Rectal smooth muscle tissue (tissue), 1 donor: ENCODE results near the gene EBF3.

ENCODE experiments used
- H3K27ac ChIP-seq: one replicate; pipeline ENCODE4 v1.7.0; 2013; ENCODE audit warnings: low read depth, low read length, inconsistent platforms
- H3K27me3 ChIP-seq: one replicate; pipeline ENCODE4 v1.7.0; 2013; ENCODE audit warnings: low read length; ENCODE audit not compliant: control insufficient read depth, insufficient read depth
- H3K36me3 ChIP-seq: one replicate; pipeline ENCODE4 v1.7.0; 2013; ENCODE audit warnings: low read length; ENCODE audit not compliant: control insufficient read depth, insufficient read depth
- H3K4me1 ChIP-seq: one replicate; pipeline ENCODE4 v1.7.0; 2013; ENCODE audit warnings: low read length; ENCODE audit not compliant: control insufficient read depth, insufficient read depth
- H3K4me3 ChIP-seq: one replicate; pipeline ENCODE4 v1.7.0; 2013; ENCODE audit warnings: low read length
- H3K9ac ChIP-seq: one replicate; pipeline ENCODE4 v1.7.0; 2013; ENCODE audit warnings: low read length

Gene EBF3

DNA sequence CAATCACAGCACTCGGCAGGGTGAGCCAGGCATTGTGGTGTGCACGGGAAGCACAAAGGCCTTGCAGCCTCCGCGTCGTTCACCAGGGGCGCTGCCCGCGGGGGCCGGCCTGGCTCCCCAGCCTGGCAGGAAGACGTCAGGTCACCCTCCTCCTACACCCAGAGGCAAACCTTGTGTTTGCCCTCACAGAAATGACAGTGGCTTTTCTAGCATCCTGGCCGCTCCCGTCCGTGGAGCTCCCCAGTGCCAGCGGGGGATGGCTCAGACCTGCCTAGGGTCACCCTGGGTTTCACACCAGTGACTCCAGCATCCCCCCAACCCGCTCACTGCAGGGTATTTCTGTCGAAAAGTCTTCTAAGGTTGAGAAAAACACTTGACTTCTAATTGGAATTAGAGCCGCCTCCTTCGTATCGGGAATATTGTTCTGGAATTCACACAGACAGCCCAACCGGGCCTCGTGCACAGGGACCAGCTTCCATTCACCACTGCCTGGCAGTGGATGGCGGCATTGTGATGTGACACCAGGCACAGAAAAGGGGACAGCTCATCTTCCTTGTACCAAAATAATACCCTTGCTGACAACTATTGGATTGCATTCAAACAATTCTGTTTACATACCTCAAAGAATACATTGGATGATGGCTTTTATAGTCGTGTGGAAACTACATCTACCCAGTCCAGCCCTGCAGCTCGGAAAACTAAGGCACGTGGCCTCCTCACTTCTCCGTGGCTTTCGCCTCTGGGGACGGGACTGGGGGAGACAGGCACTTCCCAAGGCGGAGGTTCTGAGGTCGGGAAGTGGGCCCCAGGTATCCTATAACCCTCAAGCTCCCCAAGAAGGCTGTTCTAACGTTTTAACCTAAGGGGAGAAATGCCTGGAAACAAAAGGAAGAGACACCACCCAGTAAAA, 109.0 kb downstream of the EBF3 start:
- Histone ChIP-seq H3K27ac (no peak overlapping the region), H3K27me3 (peaks cover 2% of the 10 kb centered on the region), H3K36me3 (no peaks in the 10 kb centered on the region)

DNA sequence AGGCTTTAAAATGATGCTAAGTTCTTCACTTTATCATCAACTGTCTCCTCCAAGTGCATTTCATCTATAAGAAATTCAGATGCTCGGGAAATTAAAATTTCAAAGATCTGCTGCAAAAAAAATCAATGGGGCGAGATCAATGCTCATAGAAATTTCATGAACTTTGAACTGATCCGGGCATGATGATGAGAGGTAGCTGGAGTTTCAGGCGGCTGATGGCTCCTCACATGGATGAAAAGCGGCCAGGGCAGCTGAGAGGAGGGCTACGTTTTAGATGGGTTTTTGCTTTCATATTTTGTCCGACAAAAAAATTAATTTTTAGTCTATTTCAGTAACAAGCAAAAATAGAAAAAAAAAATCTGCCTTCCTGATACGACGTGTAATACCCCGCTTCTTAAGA, 109.9 kb downstream of the EBF3 start:
- Histone ChIP-seq H3K27ac (no peak overlapping the region), H3K9ac (no peak overlapping the region), H3K4me3 (no peak overlapping the region), H3K4me1 (no peaks in the 10 kb centered on the region), H3K27me3 (peaks cover 2% of the 10 kb centered on the region), H3K36me3 (no peaks in the 10 kb centered on the region)

More for the DNA sequence above, 109.0 kb downstream of the EBF3 start:
- no peak overlapping the region for H3K4me3 ChIP-seq
- H3K9ac ChIP-seq = no peak overlapping the region
- H3K4me1 ChIP-seq = no peaks in the 10 kb centered on the region

DNA sequence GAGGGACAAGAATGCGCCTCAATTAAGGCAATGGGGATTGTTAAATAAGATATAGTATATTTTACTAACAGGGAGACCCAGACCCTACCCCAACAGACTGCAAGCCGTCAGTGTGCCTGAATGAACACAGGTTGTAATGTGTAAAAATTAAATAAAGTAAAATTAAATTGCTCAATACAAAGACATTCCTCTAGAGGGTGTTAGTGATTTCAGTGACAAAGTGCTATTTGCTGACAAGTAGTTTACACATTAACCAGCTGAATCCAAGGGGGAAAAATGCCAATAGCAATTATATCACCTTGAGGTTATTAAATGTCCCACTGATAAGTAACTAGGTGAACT, 110.5 kb downstream of the EBF3 start:
- Histone ChIP-seq H3K36me3 (no peaks in the 10 kb centered on the region), H3K4me1 (no peaks in the 10 kb centered on the region), H3K4me3 (no peak overlapping the region), H3K9ac (no peak overlapping the region), H3K27ac (no peak overlapping the region), H3K27me3 (peaks cover 2% of the 10 kb centered on the region)

DNA sequence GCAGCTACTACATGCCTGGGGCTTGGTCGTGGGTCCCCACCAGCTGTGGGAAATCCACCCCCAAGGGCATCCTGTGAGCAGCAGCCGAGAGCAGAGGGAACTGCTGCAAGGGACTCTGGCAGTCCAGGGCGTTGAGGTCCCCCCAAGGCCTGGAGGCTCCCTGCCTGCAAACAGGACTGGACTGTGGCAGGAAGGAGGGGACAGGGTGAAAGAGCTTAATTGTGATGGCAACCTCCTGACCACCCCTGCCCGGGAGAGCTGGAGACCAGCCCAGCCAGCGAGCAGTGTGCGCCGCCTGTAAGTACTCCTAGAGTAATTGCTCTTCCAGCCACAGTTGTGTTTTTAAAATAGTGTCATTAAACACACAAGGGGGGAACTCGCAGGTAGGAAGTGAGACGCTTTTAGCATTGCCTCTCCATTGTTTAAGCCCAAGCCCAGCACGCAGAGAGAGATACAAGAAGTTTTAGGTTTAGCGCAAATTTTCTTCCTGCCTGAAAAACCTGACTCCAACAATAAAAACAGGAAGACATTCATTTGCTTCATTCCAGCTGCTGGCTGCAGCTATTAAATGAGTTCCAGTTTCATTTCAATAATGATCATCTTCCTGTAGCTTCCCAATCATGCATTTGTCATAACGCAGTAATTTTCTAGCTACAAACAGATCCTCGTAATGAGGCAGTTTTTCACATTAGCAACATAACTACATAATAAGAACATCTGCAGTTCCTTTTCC, 111.1 kb downstream of the EBF3 start:
- Histone ChIP-seq H3K4me1 (no peaks in the 10 kb centered on the region), H3K4me3 (no peak overlapping the region), H3K36me3 (no peaks in the 10 kb centered on the region), H3K27me3 (peaks cover 2% of the 10 kb centered on the region), H3K9ac (no peak overlapping the region), H3K27ac (no peak overlapping the region)

DNA sequence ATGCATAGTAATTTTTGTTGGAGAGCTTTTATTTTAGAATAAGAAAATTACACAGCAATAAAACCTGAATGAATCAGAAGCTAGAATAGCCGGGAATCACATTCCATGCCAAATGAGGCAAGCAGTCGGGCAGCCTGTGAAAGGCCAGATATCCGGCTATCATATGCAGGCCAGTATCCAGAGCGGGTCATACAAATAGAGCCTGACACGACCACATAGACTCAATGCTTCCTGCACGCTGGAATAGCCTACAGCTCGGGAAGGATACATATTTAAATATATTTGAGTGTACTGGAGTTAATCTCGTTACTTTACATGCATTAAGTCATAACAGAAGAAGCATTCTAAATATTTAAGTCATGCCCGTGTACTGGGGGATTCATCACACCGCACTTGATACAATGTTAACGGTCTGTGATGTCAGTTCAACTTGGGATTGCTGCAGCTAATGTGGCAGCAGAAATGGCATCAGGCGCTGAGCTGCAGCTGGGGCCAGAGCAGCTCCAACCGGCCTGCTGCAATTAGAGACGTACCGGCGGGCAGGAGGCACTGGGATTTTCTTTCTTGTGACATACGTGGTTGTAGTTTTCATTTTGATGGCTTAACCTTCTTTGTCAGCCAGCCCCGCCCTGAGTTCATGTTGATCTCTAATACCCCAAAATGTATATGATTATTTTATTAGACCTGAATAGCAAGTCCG, 112.0 kb downstream of the EBF3 start:
- Histone ChIP-seq H3K4me3 (no peak overlapping the region), H3K9ac (no peak overlapping the region), H3K36me3 (no peaks in the 10 kb centered on the region), H3K4me1 (no peaks in the 10 kb centered on the region), H3K27me3 (peaks cover 2% of the 10 kb centered on the region), H3K27ac (no peak overlapping the region)

DNA sequence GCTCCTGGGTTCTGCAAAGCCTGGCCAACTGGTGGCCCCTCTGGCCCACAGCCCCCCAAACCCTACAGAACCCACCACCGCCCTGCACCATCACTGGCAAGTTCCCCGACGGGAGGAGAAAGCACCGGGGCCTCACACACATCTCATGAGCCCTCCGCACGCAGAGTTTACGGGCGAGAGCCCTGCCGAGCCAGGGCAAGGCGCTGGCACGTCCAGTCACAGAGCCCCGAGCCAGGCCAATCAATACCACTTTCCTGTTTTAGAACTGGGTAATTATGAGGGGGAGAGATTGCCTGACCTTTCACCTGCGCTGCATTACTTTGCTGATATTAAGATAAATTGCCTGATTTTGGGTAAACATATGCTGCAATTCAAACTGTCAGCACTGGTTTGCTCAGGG, 113.3 kb downstream of the EBF3 start:
- Histone ChIP-seq H3K4me3 (no peak overlapping the region), H3K9ac (no peak overlapping the region), H3K4me1 (no peaks in the 10 kb centered on the region), H3K27ac (no peak overlapping the region), H3K27me3 (no peaks in the 10 kb centered on the region), H3K36me3 (no peaks in the 10 kb centered on the region)

DNA sequence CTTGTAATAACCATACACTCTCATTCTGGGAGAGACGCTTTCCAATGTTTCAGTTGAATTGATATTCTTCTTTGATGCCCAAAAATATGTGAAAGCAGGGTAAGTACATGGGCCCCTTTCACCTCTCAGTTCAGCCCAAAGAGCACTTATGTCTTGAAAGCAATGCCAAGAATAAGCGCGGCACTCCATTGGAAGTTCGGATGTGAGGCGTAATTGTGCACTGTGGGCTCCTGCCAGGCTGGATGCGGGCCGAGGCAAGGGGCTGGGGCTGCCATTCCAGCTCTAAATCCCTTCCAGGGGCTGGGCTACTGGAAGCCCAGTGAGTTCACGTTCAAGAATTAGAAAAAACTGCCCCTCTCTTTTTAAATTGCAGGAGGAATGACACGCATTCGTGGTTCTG, 113.8 kb downstream of the EBF3 start:
- Histone ChIP-seq H3K9ac (no peak overlapping the region), H3K4me1 (no peaks in the 10 kb centered on the region), H3K4me3 (no peak overlapping the region), H3K27ac (no peak overlapping the region), H3K27me3 (no peaks in the 10 kb centered on the region), H3K36me3 (no peaks in the 10 kb centered on the region)

DNA sequence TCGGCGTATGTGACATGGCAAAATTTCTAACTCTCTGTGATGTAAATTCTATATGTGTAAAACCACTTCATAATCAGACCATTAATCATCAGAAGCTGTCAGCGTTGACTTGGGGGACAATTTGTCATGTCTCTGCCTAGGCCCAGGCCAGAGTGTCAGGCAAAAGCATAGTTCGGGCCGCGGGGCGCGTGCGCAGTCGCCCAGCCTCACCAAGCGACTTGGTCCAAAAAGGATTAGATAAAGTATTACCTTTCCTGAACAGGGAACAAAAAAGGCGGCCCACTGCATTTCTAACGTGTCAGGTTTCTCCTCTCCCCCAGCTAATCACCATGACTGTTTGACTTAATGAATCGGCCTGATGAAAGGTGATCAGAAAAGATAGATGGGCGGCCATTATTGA, 114.2 kb downstream of the EBF3 start:
- Histone ChIP-seq H3K36me3 (no peaks in the 10 kb centered on the region), H3K9ac (no peak overlapping the region), H3K4me1 (no peaks in the 10 kb centered on the region), H3K27ac (no peak overlapping the region), H3K27me3 (no peaks in the 10 kb centered on the region), H3K4me3 (no peak overlapping the region)

DNA sequence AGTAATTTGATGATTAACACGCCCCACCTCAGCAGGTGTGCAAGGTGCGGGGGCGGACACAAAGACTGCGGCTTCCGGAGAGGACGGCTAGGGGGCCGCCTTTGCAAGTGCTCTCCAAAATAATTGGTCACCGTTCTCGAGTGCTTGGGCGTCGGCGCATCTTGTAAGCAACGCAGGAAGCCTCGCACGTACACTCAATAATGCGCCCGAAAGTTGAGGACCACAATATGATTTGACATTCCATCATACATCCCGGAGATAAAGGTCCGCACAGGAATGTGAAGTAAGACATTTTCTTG, 114.7 kb downstream of the EBF3 start:
- H3K9ac ChIP-seq = no peak overlapping the region
- no peak overlapping the region for H3K27ac ChIP-seq
- H3K36me3 ChIP-seq = no peaks in the 10 kb centered on the region
- H3K4me3 ChIP-seq = no peak overlapping the region
- H3K27me3 ChIP-seq = no peaks in the 10 kb centered on the region
- no peaks in the 10 kb centered on the region for H3K4me1 ChIP-seq

DNA sequence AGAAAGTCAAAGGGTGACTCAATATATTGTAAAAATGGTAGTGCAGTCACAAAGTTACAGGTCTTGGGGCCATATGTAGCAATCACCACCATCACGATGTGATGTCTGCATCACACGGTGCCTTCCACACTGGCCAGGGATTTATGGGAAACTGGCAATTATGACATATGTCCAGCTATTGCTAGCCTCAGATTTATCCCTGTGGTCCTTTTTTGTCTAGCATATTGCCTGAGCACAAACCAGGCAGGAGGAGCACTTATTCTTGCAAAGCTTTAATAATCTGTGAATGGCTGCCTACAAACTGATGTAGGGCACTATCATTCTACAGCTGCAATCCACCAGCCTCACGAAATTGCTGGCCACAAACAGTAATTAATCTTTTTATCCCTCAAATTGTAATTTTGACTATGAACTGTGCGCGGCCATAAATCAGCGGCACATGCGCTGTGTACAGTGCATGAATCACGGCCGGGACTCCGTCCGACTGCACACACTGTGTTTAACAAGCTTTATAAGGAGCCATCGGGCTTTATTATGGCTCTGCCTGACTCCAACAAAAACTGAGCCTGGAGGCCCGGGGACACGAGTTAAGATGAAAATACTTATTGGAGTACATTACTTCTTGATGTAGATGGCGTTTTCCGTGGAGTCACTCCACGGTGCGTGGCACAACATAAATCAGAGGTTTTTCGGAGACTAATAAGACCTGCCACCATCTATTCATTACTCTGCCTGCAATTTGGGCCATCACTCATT, 115.2 kb downstream of the EBF3 start:
- Histone ChIP-seq H3K9ac (no peak overlapping the region), H3K27ac (no peak overlapping the region), H3K4me1 (no peaks in the 10 kb centered on the region), H3K36me3 (no peaks in the 10 kb centered on the region), H3K27me3 (no peaks in the 10 kb centered on the region), H3K4me3 (no peak overlapping the region)

DNA sequence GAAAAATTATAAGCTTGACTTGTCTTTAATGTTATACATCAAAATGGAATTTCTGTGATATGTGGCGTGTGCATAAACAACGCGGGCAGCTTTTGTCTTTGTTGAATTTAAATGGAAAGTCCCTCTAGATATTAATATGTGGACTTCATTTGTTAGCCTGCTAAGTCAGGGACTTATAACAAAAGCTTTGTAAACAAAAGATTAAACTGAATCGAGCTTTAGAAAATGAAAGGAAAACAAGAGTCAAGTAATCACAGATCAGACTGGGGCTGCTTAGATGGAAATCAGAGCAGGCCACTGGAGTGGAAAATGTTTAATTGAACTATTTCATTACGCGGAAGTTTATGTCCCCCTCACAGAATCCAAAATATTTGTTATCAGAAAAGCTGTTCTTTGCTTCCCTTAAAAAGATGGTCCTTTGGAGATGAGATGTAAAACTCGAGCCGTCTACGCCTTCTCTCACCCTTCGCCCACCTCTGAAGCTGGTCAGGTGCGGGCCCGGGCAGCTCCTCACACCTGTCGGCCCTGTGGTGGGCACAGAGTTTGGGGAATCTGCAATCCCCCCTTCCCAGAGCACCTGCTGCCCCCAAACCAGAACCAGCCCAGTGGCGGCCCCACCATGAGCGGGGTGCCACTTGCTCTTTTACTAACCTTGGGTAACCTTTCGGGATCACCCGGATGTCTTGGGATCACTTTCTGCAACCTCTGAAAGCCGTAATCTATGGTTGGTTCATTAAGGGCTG, 116.2 kb downstream of the EBF3 start:
- Histone ChIP-seq H3K27me3 (no peaks in the 10 kb centered on the region), H3K4me1 (no peaks in the 10 kb centered on the region), H3K9ac (no peak overlapping the region), H3K27ac (no peak overlapping the region), H3K4me3 (no peak overlapping the region), H3K36me3 (no peaks in the 10 kb centered on the region)
